RWPE1 (cell line): ENCODE data around the gene DLGAP1.

Source experiments
- CTCF ChIA-PET: fragments of 350-600 bp; sonication (Branson Sonifier 250); formaldehyde crosslinking; extraction: SDS; loops from one replicate; lab custom pipeline; 2021; lab: Yijun Ruan, JAX
- POLR2A ChIA-PET: fragments of 400-600 bp; formaldehyde crosslinking; extraction: SDS; loops from one replicate; lab custom pipeline; 2020; ENCODE audit warnings: antibody characterized with exemption; ENCODE audit not compliant: low non-redundant PET; lab: Yijun Ruan, JAX
- DNase-seq: peaks from one replicate; pipeline ENCODE4 v3.0.0; 2012; ENCODE audit warnings: low spot score
- H3K27ac ChIP-seq: fragments of 450-650 bp; 2 replicates; pipeline ENCODE4 v1.5.1; 2017
- CTCF ChIP-seq: fragments of 450-650 bp; conservative IDR thresholded peaks from 2 replicates; pipeline ENCODE4 v1.5.1; 2017; ENCODE audit warnings: low read depth, mild to moderate bottlenecking

The DLGAP1 gene

GRCh38 chr18:3486512-3486911 lies 968.6 kb downstream of the DLGAP1 start:
- no peak overlapping the region for H3K27ac ChIP-seq
- ChIA-PET CTCF (interaction anchor here (0.6 kb wide), 1 partner anchor 1643 kb away, joined by 5 read pairs; no protein-coding TSS in a partner anchor), POLR2A (no interaction called here)
- no peak for TF ChIP-seq CTCF
- no peak for DNase-seq

GRCh38 chr18:3485153-3486149 lies 969.7 kb downstream of the DLGAP1 start:
- no peak for DNase-seq
- no peak for TF ChIP-seq CTCF
- H3K27ac ChIP-seq, result no peak overlapping the region
- ChIA-PET POLR2A (no interaction called here), CTCF (interaction anchor here (0.7 kb wide), 1 partner anchor 181 kb away, joined by 3 read pairs; no protein-coding TSS in a partner anchor)

GRCh38 chr18:3482258-3482657 lies 972.8 kb downstream of the DLGAP1 start:
- DNase-seq, result no peak
- TF ChIP-seq CTCF, result no peak
- CTCF ChIA-PET, result interaction anchor here (0.6 to 1.0 kb wide), 3 partner anchors 15 to 89 kb away, joined by 3 to 7 read pairs (median 3); no protein-coding TSS in a partner anchor
- POLR2A ChIA-PET, result no interaction called here
- no peak overlapping the region for H3K27ac ChIP-seq

- ChIA-PET CTCF (interaction anchor here (0.6 to 1.0 kb wide), 5 partner anchors 10 to 89 kb away, joined by 3 to 7 read pairs (median 3); no protein-coding TSS in a partner anchor), POLR2A (no interaction called here)
- no peak; the same call in 1 of the 2 replicates for TF ChIP-seq CTCF
- peak; percentile 37 for DNase-seq
- H3K27ac ChIP-seq, result no peak overlapping the region
These were observed 973.4 kb downstream of the DLGAP1 start for GRCh38 chr18:3481696-3482210.

- no peak overlapping the region for H3K27ac ChIP-seq
- CTCF ChIA-PET, result interaction anchor here (0.6 to 1.0 kb wide), 3 partner anchors 11 to 14 kb away, joined by 3 read pairs; no protein-coding TSS in a partner anchor
- POLR2A ChIA-PET, result no interaction called here
- no peak for TF ChIP-seq CTCF
- no peak for DNase-seq
These were observed 974.1 kb downstream of the DLGAP1 start for GRCh38 chr18:3480827-3481573.

GRCh38 chr18:3479978-3480509 lies 975.1 kb downstream of the DLGAP1 start:
- POLR2A ChIA-PET, result no interaction called here
- CTCF ChIA-PET, result interaction anchor here (0.6 kb wide), 1 partner anchor 11 kb away, joined by 3 read pairs; no protein-coding TSS in a partner anchor
- TF ChIP-seq CTCF, result no peak
- DNase-seq, result no peak
- no peak overlapping the region for H3K27ac ChIP-seq
